ENCODE data around the gene RBFOX2.

DNA sequence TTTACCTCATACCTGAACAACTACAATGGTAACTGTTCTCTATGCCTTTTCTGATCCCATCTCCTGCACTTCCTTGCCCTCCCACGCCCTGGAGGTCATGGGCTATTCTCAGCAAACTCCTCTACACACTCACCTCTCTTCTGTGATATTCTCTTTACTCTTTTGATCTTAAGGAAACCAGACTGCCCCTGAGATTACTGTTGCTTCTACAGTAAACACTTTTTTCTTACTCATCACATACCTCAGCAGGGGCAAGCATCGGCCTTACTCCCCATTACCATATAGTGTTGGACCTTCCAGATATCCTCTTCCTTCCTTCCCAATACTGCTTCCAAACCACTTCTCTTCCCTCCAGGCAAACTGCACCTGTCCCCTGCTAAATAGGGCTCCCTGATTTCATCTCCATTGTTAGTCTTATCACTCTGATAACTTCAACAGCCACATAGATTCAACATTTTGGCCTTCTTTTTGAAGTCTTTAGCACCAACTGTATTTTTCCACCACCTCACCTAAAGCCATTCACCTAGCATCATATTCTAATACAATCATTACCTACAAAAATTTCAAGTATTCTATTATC lies 141.2 kb downstream of the RBFOX2 start:
- TF ChIP-seq, protein P1, sequence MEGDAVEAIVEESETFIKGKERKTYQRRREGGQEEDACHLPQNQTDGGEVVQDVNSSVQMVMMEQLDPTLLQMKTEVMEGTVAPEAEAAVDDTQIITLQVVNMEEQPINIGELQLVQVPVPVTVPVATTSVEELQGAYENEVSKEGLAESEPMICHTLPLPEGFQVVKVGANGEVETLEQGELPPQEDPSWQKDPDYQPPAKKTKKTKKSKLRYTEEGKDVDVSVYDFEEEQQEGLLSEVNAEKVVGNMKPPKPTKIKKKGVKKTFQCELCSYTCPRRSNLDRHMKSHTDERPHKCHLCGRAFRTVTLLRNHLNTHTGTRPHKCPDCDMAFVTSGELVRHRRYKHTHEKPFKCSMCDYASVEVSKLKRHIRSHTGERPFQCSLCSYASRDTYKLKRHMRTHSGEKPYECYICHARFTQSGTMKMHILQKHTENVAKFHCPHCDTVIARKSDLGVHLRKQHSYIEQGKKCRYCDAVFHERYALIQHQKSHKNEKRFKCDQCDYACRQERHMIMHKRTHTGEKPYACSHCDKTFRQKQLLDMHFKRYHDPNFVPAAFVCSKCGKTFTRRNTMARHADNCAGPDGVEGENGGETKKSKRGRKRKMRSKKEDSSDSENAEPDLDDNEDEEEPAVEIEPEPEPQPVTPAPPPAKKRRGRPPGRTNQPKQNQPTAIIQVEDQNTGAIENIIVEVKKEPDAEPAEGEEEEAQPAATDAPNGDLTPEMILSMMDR (IDR thresholded peaks at IDR 0.05): no peak
- TF ChIP-seq POLR2A (IDR thresholded peaks at IDR 0.05): no peak

All from breast epithelium (tissue), 3 donors.